Ecto neural progenitor cell (in vitro differentiated cells): Measurements from ENCODE around the gene SLC35E4.
A peak's percentile ranks its signal among the peaks of the same experiment; 100 is the strongest.
"Not testable (repeated sequence)": the region's sequence is repeated elsewhere in the genome, so short reads cannot be mapped to it uniquely, and the experiment has no call there.

Experiments used
- DNase-seq: peaks from one replicate; pipeline ENCODE4 v3.0.0-alpha.2; 2018; ENCODE audit warnings: low spot score

SLC35E4 gene

GRCh38 chr22:30650508-30651116, 15.0 kb downstream of the SLC35E4 start:
- no peak for DNase-seq

DNA sequence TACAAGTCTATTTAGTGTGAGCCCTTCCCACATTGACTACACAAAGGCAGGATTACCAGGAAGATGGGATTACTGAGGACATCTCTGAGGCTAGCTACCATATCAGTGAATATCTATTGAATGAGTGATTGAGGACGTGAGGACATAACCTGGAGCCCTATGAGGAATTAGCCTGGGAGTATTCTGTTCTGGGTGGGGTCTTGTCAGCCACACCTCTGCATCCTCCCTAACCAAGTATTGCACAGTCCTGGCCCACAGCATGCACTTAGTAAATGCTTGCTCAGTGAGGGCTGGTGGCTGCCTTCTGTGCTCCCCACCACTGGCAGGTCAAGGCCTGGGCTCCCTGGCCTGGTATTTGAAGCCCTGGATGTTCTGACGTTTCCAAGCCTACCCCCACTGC, 17.3 kb downstream of the SLC35E4 start:
- no peak for DNase-seq

DNA sequence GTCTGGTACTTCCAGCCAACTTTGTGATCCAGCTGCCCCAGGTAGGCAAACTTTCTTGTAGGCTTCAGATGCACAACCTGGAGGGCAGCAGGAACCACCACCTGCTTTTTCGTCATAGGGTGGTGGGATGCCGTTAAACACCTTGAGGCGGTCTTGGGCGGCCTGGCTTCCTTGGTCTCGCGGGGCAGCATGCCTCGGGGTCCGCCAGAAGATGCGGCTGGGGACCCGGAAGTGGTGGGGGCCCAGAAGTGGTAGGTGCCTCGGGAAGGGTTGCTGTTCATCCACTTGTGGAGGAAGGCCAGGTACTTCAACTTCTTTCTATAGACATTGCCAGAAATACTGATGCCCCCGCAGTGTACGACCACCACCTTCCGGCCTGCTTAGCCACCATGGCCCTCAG, 18.8 kb downstream of the SLC35E4 start:
- peak; percentile 32 for DNase-seq

GRCh38 chr22:30655532-30655931, 20.0 kb downstream of the SLC35E4 start:
- DNase-seq = no peak

- DNase-seq = no peak
Measured at GRCh38 chr22:30662040-30662439, 26.5 kb downstream of the SLC35E4 start.

GRCh38 chr22:30664798-30665197, 29.2 kb downstream of the SLC35E4 start:
- DNase-seq = no peak

DNA sequence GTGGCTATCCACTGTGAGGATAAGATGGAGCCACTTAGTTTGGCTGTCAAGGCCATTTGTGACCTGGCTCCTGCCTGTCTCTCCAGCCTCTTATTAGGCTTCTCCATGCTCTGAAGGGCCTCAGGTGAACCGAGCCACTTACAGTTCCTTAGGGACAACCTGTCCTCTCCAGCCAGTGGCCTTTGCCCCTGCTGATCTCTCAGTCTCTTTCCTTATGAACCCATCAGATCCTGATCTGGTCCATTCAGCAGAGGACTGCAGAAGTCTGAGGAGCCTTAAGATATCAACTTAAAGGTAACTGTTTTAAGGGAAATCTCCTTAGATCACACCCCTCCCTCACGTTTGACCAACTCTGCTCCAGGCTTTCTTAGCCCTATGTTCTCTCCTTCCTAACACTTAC, 29.7 kb downstream of the SLC35E4 start:
- no peak for DNase-seq

- no peak for DNase-seq
Measured at GRCh38 chr22:30665786-30666185, 30.2 kb downstream of the SLC35E4 start.

GRCh38 chr22:30667107-30667493, 31.5 kb downstream of the SLC35E4 start:
- no peak for DNase-seq

DNA sequence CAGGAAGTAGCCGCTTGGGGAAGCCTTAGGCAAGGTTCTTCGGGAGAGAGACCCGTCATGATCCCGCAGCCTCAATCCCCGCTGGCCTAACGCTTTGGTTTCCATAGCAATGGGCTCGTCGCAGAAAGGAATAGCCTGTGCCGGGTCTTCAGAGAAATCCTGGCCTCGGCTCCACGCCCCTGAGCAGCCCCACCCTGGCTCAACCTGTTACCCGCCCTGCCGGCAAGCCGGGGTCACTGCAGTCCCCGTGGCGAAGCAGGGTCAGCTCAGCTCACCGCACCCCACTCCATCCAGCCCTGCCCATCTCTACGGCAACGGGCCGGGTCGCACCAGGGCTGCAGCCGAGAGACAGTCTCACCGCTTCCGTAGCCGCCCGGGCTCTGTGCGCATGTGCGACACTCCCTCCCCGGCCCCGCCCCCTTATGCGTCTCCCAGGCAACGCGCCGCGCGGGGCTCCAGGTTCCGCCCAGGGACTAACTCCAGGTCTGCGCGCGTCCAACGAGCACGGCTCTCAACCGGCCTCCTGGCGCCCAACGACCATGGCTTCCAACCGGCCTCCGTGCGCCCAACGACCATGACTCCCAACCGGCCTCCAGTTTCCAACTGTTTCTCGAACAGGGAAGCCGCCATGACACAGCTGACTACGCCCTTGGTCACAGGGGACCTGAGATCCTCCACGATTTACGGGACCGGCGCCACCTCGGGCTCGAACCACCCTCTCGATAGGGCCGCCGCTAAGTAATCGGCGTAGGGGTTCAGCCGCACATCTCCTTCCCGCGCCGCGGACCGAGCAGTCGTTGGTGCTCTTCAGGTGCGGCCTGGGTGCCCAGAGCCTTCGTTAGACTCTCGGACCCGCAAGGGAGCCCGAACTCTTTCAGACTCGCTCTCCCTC, 32.2 kb downstream of the SLC35E4 start, which contains the start of gene DUSP18:
Gene DUSP18, minus strand, starts transcription at position 382 of the 892 bp plus-strand sequence. CDS start 3,872 bp downstream, outside the sequence.
- peak; percentile 99 for DNase-seq

DNA sequence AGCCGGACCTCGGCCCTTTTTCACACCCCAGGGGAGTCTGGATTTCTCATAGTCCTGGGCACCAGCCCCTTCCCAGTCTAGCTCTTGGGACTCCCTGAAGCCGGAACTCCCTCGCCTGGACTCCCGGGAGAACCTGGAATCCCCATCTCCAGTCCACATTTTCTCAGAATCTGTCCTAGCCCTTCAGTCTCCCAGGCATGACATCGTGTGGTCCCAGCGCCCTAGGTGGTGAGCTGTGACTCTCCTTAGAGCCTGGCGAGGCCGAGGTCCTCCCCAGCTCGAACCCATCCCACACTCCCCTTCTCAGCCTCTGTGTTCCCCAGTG, 32.8 kb downstream of the SLC35E4 start:
- DNase-seq = no peak

GRCh38 chr22:30671071-30671470, 35.5 kb downstream of the SLC35E4 start:
- DNase-seq = no peak

DNA sequence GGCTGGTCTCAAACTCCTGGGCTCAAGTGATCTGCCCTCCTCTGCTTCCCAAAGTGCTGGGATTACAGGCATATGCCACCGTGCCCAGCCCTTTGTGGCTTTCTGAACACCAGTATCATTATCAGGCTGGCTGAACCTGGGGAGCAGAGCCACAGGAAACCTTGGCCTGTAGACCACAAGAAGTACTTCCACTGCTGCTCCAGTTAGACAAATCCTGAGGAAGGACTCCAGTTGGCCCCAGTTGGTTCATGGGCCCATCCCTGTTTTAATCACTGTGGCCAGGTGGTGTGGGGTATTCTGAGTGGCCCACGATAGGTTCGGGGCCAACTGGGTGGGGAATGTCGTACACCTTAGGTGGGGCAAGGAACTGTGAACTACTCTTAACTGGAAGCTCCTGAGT, 37.6 kb downstream of the SLC35E4 start:
- no peak for DNase-seq

GRCh38 chr22:30674482-30674881, 38.9 kb downstream of the SLC35E4 start:
- DNase-seq = no peak

GRCh38 chr22:30675436-30675835, 39.9 kb downstream of the SLC35E4 start:
- no peak for DNase-seq

- not testable (repeated sequence) for DNase-seq
Measured at GRCh38 chr22:30676565-30676964, 41.0 kb downstream of the SLC35E4 start.

DNA sequence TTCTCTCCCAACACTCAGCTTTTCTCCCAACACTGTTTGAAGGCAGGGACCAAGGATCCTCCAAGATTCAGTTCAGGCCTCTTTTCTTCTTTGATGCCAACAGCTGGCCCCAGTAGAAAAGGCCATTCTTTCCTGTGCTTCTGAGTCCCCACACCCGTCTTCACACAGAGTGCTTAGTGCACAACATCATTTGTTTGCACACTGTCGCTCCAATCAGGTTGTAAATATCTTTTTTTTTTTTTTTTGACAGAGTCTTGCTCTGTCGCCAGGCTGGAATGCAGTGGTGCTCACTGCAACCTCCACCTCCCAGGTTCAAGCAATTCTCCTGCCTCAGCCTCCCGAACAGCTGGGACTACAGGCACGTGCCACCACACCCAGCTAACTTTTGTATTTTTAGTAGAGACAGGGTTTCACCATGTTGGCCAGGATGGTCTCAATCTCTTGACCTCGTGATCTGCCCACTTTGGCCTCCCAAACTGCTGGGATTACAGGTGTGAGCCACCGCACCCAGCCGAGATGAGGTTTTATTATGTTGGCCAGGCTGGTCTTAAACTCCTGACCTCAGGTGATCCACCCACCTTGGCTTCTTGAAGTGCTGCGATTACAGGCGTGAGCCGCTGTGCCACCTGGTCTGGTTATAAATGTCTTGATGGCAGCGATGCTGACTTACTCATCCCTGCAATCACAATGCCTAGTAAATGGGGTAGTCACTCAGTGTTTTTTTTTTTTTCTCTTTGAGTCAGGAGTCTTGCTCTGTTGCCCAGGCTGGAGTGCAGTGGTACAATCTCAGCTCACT, 44.5 kb downstream of the SLC35E4 start:
- not testable (repeated sequence) for DNase-seq

DNA sequence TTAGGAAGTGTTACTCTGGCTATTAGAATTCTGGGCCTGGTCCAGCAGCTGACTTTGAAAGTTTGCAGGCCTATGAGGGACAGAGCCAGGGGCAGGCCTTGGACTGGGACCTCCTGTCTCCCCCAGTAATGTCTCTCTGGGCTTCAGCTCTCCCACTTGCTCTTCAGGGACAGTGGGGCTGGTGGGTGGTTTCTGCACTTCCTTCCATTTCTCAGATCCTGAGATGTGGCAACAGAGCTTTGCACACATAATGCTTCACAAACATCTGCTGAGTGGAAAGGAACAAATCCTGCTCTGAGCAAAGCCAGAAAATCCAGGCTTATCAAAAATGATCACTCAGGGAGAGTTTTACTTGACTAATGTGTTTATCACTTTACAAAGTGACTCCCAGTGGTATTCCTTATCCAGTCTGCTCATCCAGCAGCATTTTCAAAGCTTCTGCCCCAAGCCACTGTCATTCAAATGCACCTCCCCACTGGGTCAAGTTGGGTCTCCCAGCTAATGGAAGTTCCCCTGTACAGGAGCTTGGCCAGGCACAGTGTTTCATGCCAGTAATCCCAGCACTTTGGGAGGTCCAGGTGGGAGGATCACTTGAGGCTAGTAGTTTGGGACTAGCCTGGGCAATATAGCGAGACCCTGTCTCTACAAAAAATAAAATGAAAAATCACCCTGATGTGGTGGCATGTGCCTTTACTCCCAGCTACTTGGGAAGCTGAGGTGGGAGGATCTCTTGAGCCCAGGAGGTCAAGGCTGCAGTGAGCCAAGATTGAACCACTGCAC, 45.6 kb downstream of the SLC35E4 start:
- DNase-seq = no peak

- DNase-seq = no peak
Measured at GRCh38 chr22:30681831-30682230, 46.2 kb downstream of the SLC35E4 start.

- no peak for DNase-seq
Measured at GRCh38 chr22:30685178-30685577, 49.6 kb downstream of the SLC35E4 start.

DNA sequence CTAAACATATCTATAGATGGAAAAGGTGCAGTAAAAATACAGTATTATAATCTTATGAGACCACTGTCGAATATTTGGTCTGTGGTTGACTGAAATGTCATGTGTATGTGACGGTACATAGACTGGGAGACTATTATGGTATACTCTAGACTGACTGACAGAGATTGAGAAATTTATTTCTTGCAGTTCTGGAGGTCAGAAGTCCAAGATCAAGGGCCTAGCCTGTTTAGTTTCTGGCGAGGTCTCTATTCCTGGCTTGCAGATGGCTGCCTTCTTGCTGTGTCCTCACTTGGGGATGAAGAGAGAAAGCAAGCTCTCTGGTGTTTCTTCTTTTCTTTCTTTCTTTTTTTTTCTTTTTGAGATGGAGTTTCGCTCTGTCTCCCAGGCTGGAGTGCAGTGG, 51.8 kb downstream of the SLC35E4 start:
- DNase-seq = no peak

- DNase-seq = no peak
Measured at GRCh38 chr22:30689622-30690021, 54.0 kb downstream of the SLC35E4 start.
